Frontal cortex (tissue), 4 donors: Measurements from ENCODE around the gene AGMAT. TPM values are rescaled to one million over a fixed set of nuclear protein-coding genes. Genes with fewer than 3 reads are reported as not detected.

ENCODE experiments used
- DNase-seq, 2 donors: peaks; one replicate each; pipeline ENCODE4 v3.0.0; 2012; ENCODE audit warnings: low spot score in 2 of 2
- FAIRE-seq: peaks from 2 replicates; lab custom pipeline; 2012; peaks lifted over from hg19 to GRCh38; lab: Jason Lieb, UNC
- small RNA-seq: library from RNA; depleted of rRNA; stranded (forward); fragments of <200 nt; gene quantifications from one replicate; pipeline ENCODE3, GENCODE V24; 2014
- total RNA-seq: library from RNA; depleted of rRNA; stranded (reverse); fragments of >200 nt; gene quantifications from one replicate; pipeline ENCODE4 v1.2.3, GENCODE V29; 2014
- donor health status: control.
- donor health status: control.
- donor health status: control.

Gene AGMAT
- total RNA-seq, 1 donor from 2014 or later: 0.82 TPM

GRCh38 chr1:15526021-15526489, 58.8 kb downstream of the AGMAT start:
- no peak for FAIRE-seq

GRCh38 chr1:15525050-15526020, 59.5 kb downstream of the AGMAT start:
- FAIRE-seq (no peak), DNase-seq (no peak)

More at GRCh38 chr1:15526021-15526489, 58.8 kb downstream of the AGMAT start:
- DNase-seq: no peak

GRCh38 chr1:15524283-15525049, 60.4 kb downstream of the AGMAT start:
- FAIRE-seq (no peak), DNase-seq (peak; percentile 93 to 94)

GRCh38 chr1:15524021-15524282, 60.9 kb downstream of the AGMAT start, which contains the start of gene CASP9:
Gene CASP9, minus strand, starts transcription at chr1:15524215. Its CDS starts 15 bp downstream, at chr1:15524200.
- DNase-seq: no peak
- no peak for FAIRE-seq

- no peak for FAIRE-seq
- no peak for DNase-seq
These were observed 61.5 kb downstream of the AGMAT start for GRCh38 chr1:15523104-15524020.

GRCh38 chr1:15522551-15522950, 62.3 kb downstream of the AGMAT start:
- no peak for FAIRE-seq

More at GRCh38 chr1:15522551-15522950, 62.3 kb downstream of the AGMAT start:
- DNase-seq: no peak

Small RNA genes within 50 kb of the gene (small RNA-seq; reads per million reads assigned to genes)
- gene CD24P1: not detected
- gene RNU7-179P: not detected
- not detected for gene SCARNA21B

Other genes starting within 250 kb of the AGMAT start
- gene EFHD2, start 175.2 kb downstream of the AGMAT start, total RNA-seq: 5.3 TPM
- not detected for gene CTRC, start 146.6 kb downstream of the AGMAT start, total RNA-seq
- not detected for gene CELA2A, start 128.3 kb downstream of the AGMAT start, total RNA-seq
- gene CELA2B, start 108.9 kb downstream of the AGMAT start, total RNA-seq: not detected
- 2.0 TPM for gene CASP9, start 60.8 kb downstream of the AGMAT start, total RNA-seq
- 16.3 TPM for gene DNAJC16, start 58.2 kb downstream of the AGMAT start, total RNA-seq
- 11.8 TPM for gene DDI2, start 32.4 kb upstream of the AGMAT start, total RNA-seq
- gene PLEKHM2, start 99.3 kb upstream of the AGMAT start, total RNA-seq: 32.6 TPM
- not detected for gene SLC25A34, start 151.2 kb upstream of the AGMAT start, total RNA-seq
- gene TMEM82, start 157.4 kb upstream of the AGMAT start, total RNA-seq: not detected
- 14.3 TPM for gene FBLIM1, start 173.7 kb upstream of the AGMAT start, total RNA-seq
- gene UQCRHL, start 222.6 kb upstream of the AGMAT start, total RNA-seq: 2.9 TPM